PC-3 (cell line): ENCODE results near the gene RAD1.

Source experiments
- EZH2 ChIP-seq: fragments of 300-600 bp; sonication (generic); IDR thresholded peaks from one replicate; pipeline ENCODE4 v1.6.1; 2017; ENCODE audit warnings: antibody characterized with exemption, mild to moderate bottlenecking, low read length; ENCODE audit not compliant: unreplicated experiment
- TF ChIP-seq, protein P1 (sequence below): fragments of 300-600 bp; sonication (generic); conservative IDR thresholded peaks from 2 replicates; pipeline ENCODE4 v1.5.1; 2017; ENCODE audit warnings: antibody characterized with exemption, low read depth, mild to moderate bottlenecking, low read length

DNA sequence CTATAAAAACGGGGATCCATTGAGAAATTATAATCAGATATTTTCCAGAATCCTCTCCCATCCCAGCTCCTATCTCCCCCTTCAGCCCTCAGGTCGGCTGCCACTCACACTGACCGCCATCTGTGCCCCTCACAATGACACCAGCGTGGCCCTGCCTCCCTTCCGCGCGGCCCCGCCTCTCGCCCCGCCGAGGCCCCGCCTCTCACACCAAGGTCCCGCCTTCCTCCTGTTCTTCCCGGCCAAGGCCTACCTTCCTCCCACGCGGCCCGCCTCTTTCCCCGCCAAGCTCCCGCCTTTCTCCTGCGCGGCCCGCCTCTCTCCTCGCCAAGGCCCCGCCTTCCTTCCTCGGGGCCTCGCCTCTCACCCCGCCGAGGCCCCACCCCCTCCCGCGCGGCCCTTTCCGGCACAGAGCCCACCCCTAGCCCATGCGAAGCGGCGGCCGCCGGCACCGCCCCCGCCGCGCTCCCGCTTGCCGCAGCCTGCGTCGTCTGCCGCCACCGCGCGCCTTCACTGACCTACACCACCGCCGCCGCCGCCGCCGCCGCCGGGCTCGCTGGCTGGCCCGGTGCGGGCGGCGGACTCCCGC, 13.9 kb upstream of the RAD1 start, which contains the start of gene DNAJC21:
- TF ChIP-seq, protein P1, sequence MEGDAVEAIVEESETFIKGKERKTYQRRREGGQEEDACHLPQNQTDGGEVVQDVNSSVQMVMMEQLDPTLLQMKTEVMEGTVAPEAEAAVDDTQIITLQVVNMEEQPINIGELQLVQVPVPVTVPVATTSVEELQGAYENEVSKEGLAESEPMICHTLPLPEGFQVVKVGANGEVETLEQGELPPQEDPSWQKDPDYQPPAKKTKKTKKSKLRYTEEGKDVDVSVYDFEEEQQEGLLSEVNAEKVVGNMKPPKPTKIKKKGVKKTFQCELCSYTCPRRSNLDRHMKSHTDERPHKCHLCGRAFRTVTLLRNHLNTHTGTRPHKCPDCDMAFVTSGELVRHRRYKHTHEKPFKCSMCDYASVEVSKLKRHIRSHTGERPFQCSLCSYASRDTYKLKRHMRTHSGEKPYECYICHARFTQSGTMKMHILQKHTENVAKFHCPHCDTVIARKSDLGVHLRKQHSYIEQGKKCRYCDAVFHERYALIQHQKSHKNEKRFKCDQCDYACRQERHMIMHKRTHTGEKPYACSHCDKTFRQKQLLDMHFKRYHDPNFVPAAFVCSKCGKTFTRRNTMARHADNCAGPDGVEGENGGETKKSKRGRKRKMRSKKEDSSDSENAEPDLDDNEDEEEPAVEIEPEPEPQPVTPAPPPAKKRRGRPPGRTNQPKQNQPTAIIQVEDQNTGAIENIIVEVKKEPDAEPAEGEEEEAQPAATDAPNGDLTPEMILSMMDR, result no peak
- TF ChIP-seq EZH2, result no peak
